ENCODE results near the gene FLNC. TPM values are rescaled to one million over a fixed set of nuclear protein-coding genes. Genes with fewer than 3 reads are reported as not detected.
A peak's percentile ranks its signal among the peaks of the same experiment; 100 is the strongest.

Gene FLNC
- polyA plus RNA-seq, 1 of the 3 experiments (the other 2 are of a cell fraction): 43.7 TPM

- CTCF ChIA-PET: interaction anchor here (0.7 to 11.7 kb wide), 10 partner anchors 13 to 445 kb away, joined by 3 to 181 read pairs (median 3); partner anchors contain the start of gene METTL2B
These were observed 37.8 kb downstream of the FLNC start for GRCh38 chr7:128867842-128868623.

GRCh38 chr7:128868624-128869137 lies 38.5 kb downstream of the FLNC start:
- H3K36me3 ChIP-seq (replicated peaks in 1 of 2; ENCODE audit: control insufficient read depth in 1 of 2, insufficient read depth in 2 of 2, low read length in 1 of 2): peaks cover 8 to 14% of the 10 kb centered on the region in 2 experiments
- no peak for DNase-seq
- H3F3A ChIP-seq (replicated peaks; ENCODE audit: insufficient read depth): peaks cover 20% of the 10 kb centered on the region
- no peak for TF ChIP-seq USF2 (IDR thresholded peaks at IDR 0.05; ENCODE audit: borderline replicate concordance, low read depth, low read length)
- TF ChIP-seq RFX5 (IDR thresholded peaks at IDR 0.05; ENCODE audit: low read length): no peak
- H4K20me1 ChIP-seq (ENCODE audit: insufficient read depth): peaks cover 18% of the 10 kb centered on the region
- H3K4me2 ChIP-seq: peak overlapping the region; percentile 85; the same call in 1 of the 2 replicates
- no peaks in the 10 kb centered on the region for H3K9me2 ChIP-seq
- no peaks in the 10 kb centered on the region for H3K27me3 ChIP-seq (ENCODE audit: insufficient read depth)
- peak overlapping the region; percentile 50 to 56 for H3K4me3 ChIP-seq (ENCODE audit: low read depth in 2 of 2, low read length in 1 of 2)
- ChIA-PET CTCF (interaction anchor here (0.6 to 11.7 kb wide), 11 partner anchors 12 to 466 kb away, joined by 3 to 181 read pairs (median 3); partner anchors contain the start of genes CALU and METTL2B), POLR2A (interaction anchor here (1.2 kb wide), 1 partner anchor 56 kb away, joined by 3 read pairs; no protein-coding TSS in a partner anchor)
- no peak overlapping the region for H3K9ac ChIP-seq
- H3K4me1 ChIP-seq (ENCODE audit: control insufficient read depth in 1 of 2, insufficient read depth in 2 of 2, low read depth in 1 of 2, low read length in 1 of 2): peaks cover 0 to 19% of the 10 kb centered on the region in 2 experiments; a peak in 1 of 4 replicates
- no peaks in the 10 kb centered on the region for H3K9me3 ChIP-seq
- 93% methylated on average over 10 of the region's 13 CpGs for WGBS (ENCODE audit: low lambda C conversion rate)
- no peak overlapping the region for H3K27ac ChIP-seq (ENCODE audit: low read depth in 2 of 2, low read length in 1 of 2)
- peaks cover 11% of the 10 kb centered on the region for H3K79me2 ChIP-seq (ENCODE audit: insufficient read depth)
- H2AFZ ChIP-seq (ENCODE audit: low read depth): no peak overlapping the region

More at GRCh38 chr7:128867842-128868623, 37.8 kb downstream of the FLNC start:
- Histone ChIP-seq H3K36me3 (replicated peaks in 1 of 2; ENCODE audit: control insufficient read depth in 1 of 2, insufficient read depth in 2 of 2, low read length in 1 of 2) (peaks cover 8 to 14% of the 10 kb centered on the region in 2 experiments), H3K4me1 (ENCODE audit: control insufficient read depth in 1 of 2, insufficient read depth in 2 of 2, low read depth in 1 of 2, low read length in 1 of 2) (peaks cover 0 to 24% of the 10 kb centered on the region in 2 experiments; a peak in 1 of 4 replicates), H3K9ac (no peak overlapping the region), H4K20me1 (ENCODE audit: insufficient read depth) (peaks cover 20% of the 10 kb centered on the region), H3F3A (replicated peaks; ENCODE audit: insufficient read depth) (peaks cover 20% of the 10 kb centered on the region), H3K79me2 (ENCODE audit: insufficient read depth) (peaks cover 17% of the 10 kb centered on the region), H2AFZ (ENCODE audit: low read depth) (no peak overlapping the region), H3K27ac (ENCODE audit: low read depth in 2 of 2, low read length in 1 of 2) (no peak overlapping the region), H3K4me3 (ENCODE audit: low read depth in 2 of 2, low read length in 1 of 2) (no peak overlapping the region), H3K27me3 (ENCODE audit: insufficient read depth) (no peaks in the 10 kb centered on the region), H3K4me2 (no peak overlapping the region), H3K9me3 (no peaks in the 10 kb centered on the region), H3K9me2 (no peaks in the 10 kb centered on the region)
- 85% methylated on average over 11 of the region's 11 CpGs for WGBS (ENCODE audit: low lambda C conversion rate)
- TF ChIP-seq JUND (IDR thresholded peaks at IDR 0.05): no peak
- TF ChIP-seq USF2 (IDR thresholded peaks at IDR 0.05; ENCODE audit: borderline replicate concordance, low read depth, low read length): no peak
- TF ChIP-seq PBX3 (IDR thresholded peaks at IDR 0.05): peak; percentile 53; the same call in 1 of the 2 replicates
- TF ChIP-seq NFIC (IDR thresholded peaks at IDR 0.05; ENCODE audit: borderline replicate concordance): peak; percentile 53; the same call in 1 of the 2 replicates
- peak; percentile 71 for DNase-seq
- POLR2A ChIA-PET: interaction anchor here (0.7 to 1.2 kb wide), 2 partner anchors 26 to 55 kb away, joined by 3 read pairs; no protein-coding TSS in a partner anchor

Measured in SK-N-SH (cell line).